Measurements from ENCODE around the gene RPP14. TPM values are rescaled to one million over a fixed set of nuclear protein-coding genes. Genes with fewer than 3 reads are reported as not detected.

Gene RPP14
- 10 to 100 TPM; 14.5 to 19.9 (median 16.0) TPM for total RNA-seq (2021; fragmentation: NEBNext Ultra II Directional; extraction: Animal tissue kit (Norgen Biotek cat#: 25700))
- long read RNA-seq, full-length matches to known transcripts, result 21 of 27 reads
- long read RNA-seq, partial matches to known transcripts, result 1 of 27 reads
- long read RNA-seq, other reads (novel, unspliced or antisense), result 5 of 27 reads

DNA sequence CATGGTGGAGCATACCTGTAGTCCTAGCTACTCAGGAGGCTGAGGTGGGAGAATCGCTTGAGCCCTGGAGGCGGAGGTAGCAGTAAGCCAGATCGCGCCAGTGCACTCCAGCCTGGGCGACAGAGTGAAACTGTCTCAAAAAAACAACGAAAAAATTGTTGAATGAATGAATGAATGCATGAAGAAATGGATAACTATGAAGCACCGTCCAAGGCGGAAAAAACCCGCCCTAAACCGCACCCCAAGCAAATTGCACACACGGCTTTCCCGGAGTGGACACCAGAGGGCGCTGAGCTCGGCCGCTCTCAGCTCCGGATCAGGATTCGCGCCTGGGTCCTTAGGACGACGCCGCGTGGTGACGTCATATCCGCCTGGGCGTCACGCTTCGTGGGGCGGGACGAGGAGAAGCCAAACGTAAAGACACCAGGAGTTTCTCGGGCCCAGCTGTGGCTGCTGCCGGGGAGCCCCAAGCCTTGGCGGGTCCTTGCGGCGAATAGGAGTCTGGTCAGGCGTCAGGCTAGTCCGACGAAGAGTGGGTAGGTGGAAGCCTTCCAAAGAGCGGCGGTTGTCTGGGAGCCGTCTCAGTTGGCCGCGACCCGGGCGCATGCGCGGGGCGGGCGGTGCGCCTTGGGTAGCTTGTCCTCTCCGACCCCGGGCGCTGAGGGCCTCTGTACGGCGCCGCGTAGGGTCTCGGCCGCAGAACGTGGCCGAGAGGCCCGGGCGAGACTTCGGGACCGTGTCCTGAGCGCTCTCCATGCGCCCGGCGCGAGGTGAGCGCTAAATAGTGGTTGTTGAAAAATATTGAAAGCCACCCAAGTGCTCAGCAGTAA lies at the start of gene RPP14, which contains the start of gene HTD2:
Gene RPP14, plus strand, starts transcription at position 364 of the 830 bp plus-strand sequence. CDS start 4,085 bp downstream, outside the sequence.
Gene HTD2, plus strand, starts transcription at position 639 of the 830 bp plus-strand sequence. CDS start 11,094 bp downstream, outside the sequence.
- Mint-ChIP-seq H3K4me1 (ENCODE audit: low read depth) (peaks cover 24% of the 10 kb centered on the region), H3K36me3 (ENCODE audit: low read depth) (peaks cover 17% of the 10 kb centered on the region), H3K27ac (peak within 1 kb of the TSS; percentile 99), H3K27me3 (ENCODE audit: insufficient read depth) (peaks cover 5% of the 10 kb centered on the region), H3K4me3 (peak within 1 kb of the TSS; percentile 93), H3K9me3 (no peaks in the 10 kb centered on the region)
- TF ChIP-seq, protein P1, sequence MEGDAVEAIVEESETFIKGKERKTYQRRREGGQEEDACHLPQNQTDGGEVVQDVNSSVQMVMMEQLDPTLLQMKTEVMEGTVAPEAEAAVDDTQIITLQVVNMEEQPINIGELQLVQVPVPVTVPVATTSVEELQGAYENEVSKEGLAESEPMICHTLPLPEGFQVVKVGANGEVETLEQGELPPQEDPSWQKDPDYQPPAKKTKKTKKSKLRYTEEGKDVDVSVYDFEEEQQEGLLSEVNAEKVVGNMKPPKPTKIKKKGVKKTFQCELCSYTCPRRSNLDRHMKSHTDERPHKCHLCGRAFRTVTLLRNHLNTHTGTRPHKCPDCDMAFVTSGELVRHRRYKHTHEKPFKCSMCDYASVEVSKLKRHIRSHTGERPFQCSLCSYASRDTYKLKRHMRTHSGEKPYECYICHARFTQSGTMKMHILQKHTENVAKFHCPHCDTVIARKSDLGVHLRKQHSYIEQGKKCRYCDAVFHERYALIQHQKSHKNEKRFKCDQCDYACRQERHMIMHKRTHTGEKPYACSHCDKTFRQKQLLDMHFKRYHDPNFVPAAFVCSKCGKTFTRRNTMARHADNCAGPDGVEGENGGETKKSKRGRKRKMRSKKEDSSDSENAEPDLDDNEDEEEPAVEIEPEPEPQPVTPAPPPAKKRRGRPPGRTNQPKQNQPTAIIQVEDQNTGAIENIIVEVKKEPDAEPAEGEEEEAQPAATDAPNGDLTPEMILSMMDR (IDR thresholded peaks at IDR 0.05), result peak; percentile 97
- DNase-seq, result peak; percentile 95

DNA sequence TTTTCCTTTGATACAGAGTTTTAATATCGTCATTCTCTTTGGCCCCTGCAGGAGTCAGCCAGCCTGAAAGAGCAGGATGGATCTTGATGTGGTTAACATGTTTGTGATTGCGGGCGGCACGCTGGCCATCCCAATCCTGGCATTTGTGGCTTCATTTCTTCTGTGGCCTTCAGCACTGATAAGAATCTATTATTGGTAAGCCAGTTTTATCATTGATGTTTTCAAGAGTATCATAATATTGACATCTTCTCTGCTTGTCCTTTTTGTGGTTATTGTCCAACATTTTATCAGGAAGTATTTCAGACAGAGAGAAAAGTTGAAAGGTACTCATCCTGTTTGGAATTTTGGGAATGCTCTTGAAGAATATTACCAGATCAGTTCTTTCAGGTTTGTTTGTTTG lies 49.5 kb upstream of the RPP14 start:
- no peaks in the 10 kb centered on the region for H3K9me3 Mint-ChIP-seq
- no peak overlapping the region for H3K27ac Mint-ChIP-seq
- H3K4me3 Mint-ChIP-seq, result no peak overlapping the region
- TF ChIP-seq, protein P1 (IDR thresholded peaks at IDR 0.05), result no peak
- peaks cover 18% of the 10 kb centered on the region for H3K4me1 Mint-ChIP-seq (ENCODE audit: low read depth)
- DNase-seq, result no peak
- no peaks in the 10 kb centered on the region for H3K27me3 Mint-ChIP-seq (ENCODE audit: insufficient read depth)
- H3K36me3 Mint-ChIP-seq (ENCODE audit: low read depth), result peaks cover 6% of the 10 kb centered on the region

DNA sequence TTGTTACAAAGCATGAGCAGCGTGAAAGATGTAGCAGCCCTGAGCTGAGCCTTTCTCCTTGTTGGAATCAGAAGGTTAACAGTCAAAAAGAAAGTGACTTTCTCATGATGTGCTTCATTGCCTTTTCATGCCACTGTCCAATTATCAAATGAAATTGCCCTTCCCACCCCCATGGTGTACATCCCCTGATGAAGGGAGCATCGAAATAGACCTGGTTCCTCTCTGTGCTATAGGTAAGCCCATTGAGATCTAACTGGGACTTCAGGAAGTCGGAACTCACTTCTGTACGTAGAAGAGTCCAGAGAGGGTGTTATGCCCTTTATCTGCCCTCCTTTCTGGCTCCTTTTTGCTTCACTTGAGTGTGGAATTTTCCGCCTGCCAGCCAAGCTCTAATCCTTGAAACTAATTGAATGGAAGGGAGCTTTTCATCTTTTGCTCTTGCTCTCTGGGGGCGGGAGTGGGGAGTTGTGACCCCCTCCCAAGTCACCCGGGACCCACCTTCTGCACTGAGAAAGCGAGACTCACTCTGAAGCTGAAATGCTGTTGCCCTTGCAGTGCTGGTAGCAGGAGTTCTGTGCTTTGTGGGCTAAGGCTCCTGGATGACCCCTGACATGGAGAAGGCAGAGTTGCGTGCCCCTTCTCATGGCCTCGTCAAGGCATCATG lies 47.5 kb upstream of the RPP14 start:
- Mint-ChIP-seq H3K4me3 (no peak overlapping the region), H3K36me3 (ENCODE audit: low read depth) (peaks cover 6% of the 10 kb centered on the region), H3K9me3 (no peaks in the 10 kb centered on the region), H3K27ac (no peak overlapping the region), H3K27me3 (ENCODE audit: insufficient read depth) (no peaks in the 10 kb centered on the region), H3K4me1 (ENCODE audit: low read depth) (peaks cover 18% of the 10 kb centered on the region)
- TF ChIP-seq, protein P1 (IDR thresholded peaks at IDR 0.05), result no peak
- no peak for DNase-seq

DNA sequence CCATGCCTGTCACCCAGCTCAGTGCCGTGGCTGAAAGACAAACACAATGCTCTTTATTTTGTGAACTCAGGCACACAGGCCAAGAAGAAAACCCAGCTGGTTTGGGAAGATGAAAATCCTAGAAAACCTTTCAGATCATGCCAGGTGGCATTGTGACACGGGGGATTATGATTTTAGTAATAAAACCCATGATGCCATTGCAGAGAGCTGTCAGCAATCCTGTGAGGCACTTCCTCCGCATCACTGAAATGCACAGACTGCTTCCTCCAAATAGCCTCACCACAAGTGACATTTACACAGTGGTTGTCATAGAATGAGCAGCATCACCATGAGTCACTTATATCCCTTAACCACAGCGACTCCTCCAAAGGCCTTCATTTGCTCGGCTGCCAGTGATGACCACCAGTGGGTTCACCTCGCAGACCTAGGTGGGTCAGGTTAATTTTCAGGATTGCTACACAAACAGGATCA lies 45.7 kb upstream of the RPP14 start:
- peak; percentile 89 for DNase-seq
- Mint-ChIP-seq H3K4me3 (no peak overlapping the region), H3K27ac (peak overlapping the region; percentile 87), H3K4me1 (ENCODE audit: low read depth) (peaks cover 18% of the 10 kb centered on the region), H3K36me3 (ENCODE audit: low read depth) (peaks cover 6% of the 10 kb centered on the region), H3K9me3 (no peaks in the 10 kb centered on the region), H3K27me3 (ENCODE audit: insufficient read depth) (0 out of 2 replicates have a peak, but pooled peaks cover 1% of the 10 kb centered on the region)
- TF ChIP-seq, protein P1 (IDR thresholded peaks at IDR 0.05), result no peak

DNA sequence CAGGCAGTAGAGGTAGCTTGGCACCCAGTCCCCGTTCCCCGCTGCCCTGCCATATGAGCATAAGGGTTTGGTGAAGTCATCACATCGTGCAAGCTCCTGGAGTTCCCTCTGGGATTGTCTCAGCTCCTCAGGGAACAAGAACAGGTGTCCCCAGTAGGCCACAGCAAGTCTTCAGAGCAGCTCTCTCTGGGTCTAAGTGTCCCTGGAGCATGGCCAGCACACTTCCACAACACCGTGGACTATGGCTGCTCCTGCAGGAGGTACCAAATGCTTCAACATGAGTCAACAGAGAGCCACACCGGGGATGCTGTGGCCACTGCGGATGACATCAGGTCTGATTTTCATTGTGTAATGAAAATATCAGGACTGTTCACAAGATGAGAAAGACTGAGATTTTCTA lies 45.3 kb upstream of the RPP14 start:
- H3K4me3 Mint-ChIP-seq, result no peak overlapping the region
- peak; percentile 49 for DNase-seq
- peak overlapping the region; percentile 87 for H3K27ac Mint-ChIP-seq

More for the DNA sequence above, 45.3 kb upstream of the RPP14 start:
- H3K4me1 Mint-ChIP-seq (ENCODE audit: low read depth), result peaks cover 18% of the 10 kb centered on the region
- H3K36me3 Mint-ChIP-seq (ENCODE audit: low read depth), result peaks cover 6% of the 10 kb centered on the region
- 0 out of 2 replicates have a peak, but pooled peaks cover 1% of the 10 kb centered on the region for H3K27me3 Mint-ChIP-seq (ENCODE audit: insufficient read depth)
- H3K9me3 Mint-ChIP-seq, result no peaks in the 10 kb centered on the region
- TF ChIP-seq, protein P1 (IDR thresholded peaks at IDR 0.05), result no peak
